Neural cell (in vitro differentiated cells): ENCODE data around the gene PRSS27. TPM values are rescaled to one million over a fixed set of nuclear protein-coding genes. Genes with fewer than 3 reads are reported as not detected.

Experiments used
- H2AFZ ChIP-seq: fragments of 200-600, 300-800 bp; sonication (generic), shearing (Covaris generic); 2 replicates; pipeline ENCODE4 v1.6.0; 2014; ENCODE audit warnings: low read depth, mild to moderate bottlenecking, antibody characterized with exemption, low read length, moderate library complexity
- H3F3A ChIP-seq: fragments of 200-600 bp; shearing (Covaris generic); 2 replicates; pipeline ENCODE4 v1.6.1; 2016; ENCODE audit warnings: mild to moderate bottlenecking, moderate library complexity, mixed read lengths, antibody characterized with exemption, low read length; ENCODE audit not compliant: insufficient read depth, poor library complexity, severe bottlenecking
- H3K27ac ChIP-seq: fragments of 200-600, 300-800 bp; sonication (generic), shearing (Covaris generic); 2 replicates; pipeline ENCODE4 v1.5.1; 2014; ENCODE audit warnings: mild to moderate bottlenecking, low read length, moderate library complexity
- H3K27me3 ChIP-seq: fragments of 300-800, 200-600 bp; sonication (generic), shearing (Covaris generic); 2 replicates; pipeline ENCODE4 v1.6.0; 2014; ENCODE audit warnings: mild to moderate bottlenecking, low read depth, low read length, moderate library complexity; ENCODE audit not compliant: insufficient read depth
- H3K36me3 ChIP-seq: fragments of 300-800, 200-600 bp; sonication (generic), shearing (Covaris generic); 2 replicates; pipeline ENCODE4 v1.5.1; 2014; ENCODE audit warnings: mild to moderate bottlenecking, antibody characterized with exemption, low read length, moderate library complexity; ENCODE audit not compliant: insufficient read depth
- H3K4me2 ChIP-seq: fragments of 300-800, 200-600 bp; sonication (generic), shearing (Covaris generic); 2 replicates; pipeline ENCODE4 v1.6.0; 2014; ENCODE audit warnings: mild to moderate bottlenecking, low read length
- H3K4me3 ChIP-seq: fragments of 300-800, 200-600 bp; sonication (generic), shearing (Covaris generic); 2 replicates; pipeline ENCODE4 v1.5.1; 2014; ENCODE audit warnings: mild to moderate bottlenecking, low read length, moderate library complexity
- H3K79me2 ChIP-seq: fragments of 200-600 bp; shearing (Covaris generic); replicated peaks from 2 replicates; pipeline ENCODE4 v1.6.0; 2014; ENCODE audit warnings: mild to moderate bottlenecking, low read length, moderate library complexity; ENCODE audit not compliant: insufficient read depth
- H3K9ac ChIP-seq: fragments of 300-800, 200-600 bp; sonication (generic), shearing (Covaris generic); 2 replicates; pipeline ENCODE4 v1.6.1; 2016; ENCODE audit warnings: mild to moderate bottlenecking, low read length, mixed read lengths
- H3K9me2 ChIP-seq: fragments of 200-600 bp; shearing (Covaris generic); 2 replicates; pipeline ENCODE4 v1.6.1; 2016; ENCODE audit warnings: mild to moderate bottlenecking, low read length, mixed read lengths; ENCODE audit not compliant: insufficient read depth
- H3K9me3 ChIP-seq: fragments of 200-600, 300-800 bp; sonication (generic), shearing (Covaris generic); 2 replicates; pipeline ENCODE4 v1.6.1; 2016; ENCODE audit warnings: mild to moderate bottlenecking, mixed run types, low read length, moderate library complexity, mixed read lengths
- H4K20me1 ChIP-seq: fragments of 200-600 bp; shearing (Covaris generic); 2 replicates; pipeline ENCODE4 v1.6.1; 2016; ENCODE audit warnings: mild to moderate bottlenecking, mixed run types; ENCODE audit not compliant: insufficient read depth
- CTCF ChIP-seq: fragments of 450-650 bp; IDR thresholded peaks from 2 replicates; pipeline ENCODE4 v1.5.1; 2014; ENCODE audit warnings: antibody characterized with exemption, mild to moderate bottlenecking, moderate library complexity; ENCODE audit not compliant: poor library complexity, severe bottlenecking
- EP300 ChIP-seq: fragments of 450-650 bp; conservative IDR thresholded peaks from 2 replicates; pipeline ENCODE4 v1.6.1; 2014; ENCODE audit warnings: antibody characterized with exemption, mild to moderate bottlenecking, moderate library complexity; ENCODE audit not compliant: poor library complexity, severe bottlenecking
- EZH2 ChIP-seq: fragments of 200-600, 300-800 bp; shearing (Covaris generic), sonication (generic); IDR thresholded peaks from 2 replicates; pipeline ENCODE4 v1.6.1; 2014; ENCODE audit warnings: antibody characterized with exemption, low read length, borderline replicate concordance, mild to moderate bottlenecking; ENCODE audit not compliant: insufficient read depth, poor library complexity, severe bottlenecking
- MXI1 ChIP-seq: fragments of 450-650 bp; conservative IDR thresholded peaks from 2 replicates; pipeline ENCODE4 v1.6.1; 2014; ENCODE audit warnings: antibody characterized with exemption, mild to moderate bottlenecking; ENCODE audit not compliant: poor library complexity, severe bottlenecking
- POLR2AphosphoS5 ChIP-seq: IDR thresholded peaks from 2 replicates; pipeline ENCODE4 v1.6.1; 2012
- RAD21 ChIP-seq: fragments of 450-650 bp; conservative IDR thresholded peaks from 2 replicates; pipeline ENCODE4 v1.6.1; 2014; ENCODE audit warnings: antibody characterized with exemption, mild to moderate bottlenecking, moderate library complexity
- SMC3 ChIP-seq: fragments of 450-650 bp; conservative IDR thresholded peaks from 2 replicates; pipeline ENCODE4 v1.6.1; 2014; ENCODE audit warnings: antibody characterized with exemption, mild to moderate bottlenecking, moderate library complexity; ENCODE audit not compliant: poor library complexity
- TAF1 ChIP-seq: IDR thresholded peaks from 2 replicates; pipeline ENCODE4 v1.6.1; 2012; ENCODE audit warnings: low read depth
- polyA plus RNA-seq: library from polyadenylated mRNA; depleted of rRNA; stranded (reverse); fragments of >200 nt; gene quantifications from 2 replicates; pipeline ENCODE4 v1.2.3, GENCODE V29; 2014
- TF ChIP-seq, protein P1 (sequence below): IDR thresholded peaks from 2 replicates; pipeline ENCODE4 v1.6.1; 2012; ENCODE audit warnings: borderline replicate concordance

The PRSS27 gene
- polyA plus RNA-seq, 1 donor from 2014 or later, result 5.9 TPM

GRCh38 chr16:2719328-2720063 is 528 bp downstream of the PRSS27 start:
- Histone ChIP-seq H3K4me3 (no peak overlapping the region), H4K20me1 (no peaks in the 10 kb centered on the region), H3K27me3 (no peaks in the 10 kb centered on the region), H3K4me2 (no peak overlapping the region), H3K36me3 (no peaks in the 10 kb centered on the region), H3K79me2 (no peaks in the 10 kb centered on the region), H3F3A (no peaks in the 10 kb centered on the region), H3K9me2 (no peaks in the 10 kb centered on the region), H3K27ac (no peak overlapping the region), H2AFZ (no peak overlapping the region), H3K9me3 (no peaks in the 10 kb centered on the region), H3K9ac (no peak overlapping the region)
- TF ChIP-seq MXI1, result no peak
- TF ChIP-seq TAF1, result no peak
- no peak for TF ChIP-seq POLR2AphosphoS5
- no peak for TF ChIP-seq EZH2

DNA sequence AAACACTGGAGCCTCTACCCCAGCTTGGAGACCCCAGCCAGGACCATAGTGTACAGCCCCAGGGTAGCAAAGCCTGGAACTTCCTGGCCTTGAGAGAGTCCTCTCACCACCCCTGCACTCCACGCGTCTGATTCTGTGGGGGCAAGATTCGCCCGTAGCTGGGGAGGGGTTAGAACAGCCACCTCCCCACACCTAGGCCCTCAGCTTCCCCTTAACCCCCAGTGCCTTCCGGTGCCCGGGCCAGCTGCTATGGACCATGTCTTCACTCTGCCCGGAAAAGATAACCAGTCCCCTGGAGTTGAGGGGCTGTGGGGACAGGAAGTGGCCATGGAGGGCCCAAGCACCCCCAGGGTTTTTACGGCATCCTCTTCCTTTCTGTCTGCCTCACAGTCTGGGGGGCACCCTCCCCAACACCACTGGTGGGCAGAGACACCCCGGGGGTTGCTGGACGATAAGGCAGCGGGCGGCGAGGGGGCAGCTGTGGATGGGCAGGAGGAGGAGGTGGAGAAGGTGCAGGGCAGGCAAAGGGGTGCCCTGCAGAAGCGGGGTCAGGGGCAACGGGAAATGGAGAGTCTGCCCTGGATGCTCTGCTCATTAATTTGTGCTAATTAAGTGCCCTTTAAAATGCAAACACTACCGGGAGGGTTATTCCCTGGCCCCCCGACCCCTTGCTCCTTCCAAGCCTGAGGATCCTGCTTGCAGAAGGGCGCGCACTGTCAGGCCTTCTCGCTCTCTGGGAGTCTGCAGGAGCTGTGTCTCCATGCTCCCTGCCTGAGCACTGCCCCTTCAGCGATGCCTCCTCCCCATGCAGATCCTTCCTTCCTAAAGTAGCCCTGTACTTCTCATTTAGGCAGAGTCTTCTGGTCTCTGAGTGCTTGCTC is 2.4 kb downstream of the PRSS27 start:
- H2AFZ ChIP-seq, result no peak overlapping the region
- H3K4me3 ChIP-seq, result no peak overlapping the region
- no peaks in the 10 kb centered on the region for H3K9me3 ChIP-seq
- H3K9me2 ChIP-seq, result no peaks in the 10 kb centered on the region
- no peaks in the 10 kb centered on the region for H3F3A ChIP-seq
- H3K27ac ChIP-seq, result no peak overlapping the region
- no peak overlapping the region for H3K9ac ChIP-seq
- no peaks in the 10 kb centered on the region for H3K36me3 ChIP-seq
- H3K27me3 ChIP-seq, result no peaks in the 10 kb centered on the region
- no peak overlapping the region for H3K4me2 ChIP-seq
- no peak for TF ChIP-seq EZH2
- no peak for TF ChIP-seq EP300
- no peak for TF ChIP-seq MXI1
- no peak for TF ChIP-seq POLR2AphosphoS5
- no peak for TF ChIP-seq TAF1
- TF ChIP-seq, protein P1, sequence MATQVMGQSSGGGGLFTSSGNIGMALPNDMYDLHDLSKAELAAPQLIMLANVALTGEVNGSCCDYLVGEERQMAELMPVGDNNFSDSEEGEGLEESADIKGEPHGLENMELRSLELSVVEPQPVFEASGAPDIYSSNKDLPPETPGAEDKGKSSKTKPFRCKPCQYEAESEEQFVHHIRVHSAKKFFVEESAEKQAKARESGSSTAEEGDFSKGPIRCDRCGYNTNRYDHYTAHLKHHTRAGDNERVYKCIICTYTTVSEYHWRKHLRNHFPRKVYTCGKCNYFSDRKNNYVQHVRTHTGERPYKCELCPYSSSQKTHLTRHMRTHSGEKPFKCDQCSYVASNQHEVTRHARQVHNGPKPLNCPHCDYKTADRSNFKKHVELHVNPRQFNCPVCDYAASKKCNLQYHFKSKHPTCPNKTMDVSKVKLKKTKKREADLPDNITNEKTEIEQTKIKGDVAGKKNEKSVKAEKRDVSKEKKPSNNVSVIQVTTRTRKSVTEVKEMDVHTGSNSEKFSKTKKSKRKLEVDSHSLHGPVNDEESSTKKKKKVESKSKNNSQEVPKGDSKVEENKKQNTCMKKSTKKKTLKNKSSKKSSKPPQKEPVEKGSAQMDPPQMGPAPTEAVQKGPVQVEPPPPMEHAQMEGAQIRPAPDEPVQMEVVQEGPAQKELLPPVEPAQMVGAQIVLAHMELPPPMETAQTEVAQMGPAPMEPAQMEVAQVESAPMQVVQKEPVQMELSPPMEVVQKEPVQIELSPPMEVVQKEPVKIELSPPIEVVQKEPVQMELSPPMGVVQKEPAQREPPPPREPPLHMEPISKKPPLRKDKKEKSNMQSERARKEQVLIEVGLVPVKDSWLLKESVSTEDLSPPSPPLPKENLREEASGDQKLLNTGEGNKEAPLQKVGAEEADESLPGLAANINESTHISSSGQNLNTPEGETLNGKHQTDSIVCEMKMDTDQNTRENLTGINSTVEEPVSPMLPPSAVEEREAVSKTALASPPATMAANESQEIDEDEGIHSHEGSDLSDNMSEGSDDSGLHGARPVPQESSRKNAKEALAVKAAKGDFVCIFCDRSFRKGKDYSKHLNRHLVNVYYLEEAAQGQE, result no peak
- no peak for TF ChIP-seq RAD21
- no peak for TF ChIP-seq SMC3
- no peak for TF ChIP-seq CTCF
- H4K20me1 ChIP-seq, result no peaks in the 10 kb centered on the region
- H3K79me2 ChIP-seq, result no peaks in the 10 kb centered on the region
